ENCODE data around the gene BCAR3.

The BCAR3 gene

DNA sequence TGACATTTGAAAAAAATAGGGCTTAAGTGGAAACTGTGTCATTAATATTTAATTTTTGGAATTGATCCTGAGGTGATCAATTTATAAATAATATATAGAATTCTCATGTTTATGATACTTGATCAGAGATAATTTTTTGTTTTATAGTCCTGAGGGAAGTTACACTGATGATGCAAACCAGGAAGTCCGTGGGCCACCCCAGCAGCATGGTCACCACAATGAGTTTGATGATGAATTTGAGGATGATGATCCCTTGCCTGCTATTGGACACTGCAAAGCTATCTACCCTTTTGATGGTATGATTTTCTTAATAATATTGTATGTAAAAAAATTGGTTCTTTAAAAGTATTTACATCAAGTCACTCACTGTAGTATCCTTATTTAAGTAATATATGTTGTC lies 132.5 kb downstream of the BCAR3 start:
- DNase-seq (ENCODE audit: low read depth): no peak

DNA sequence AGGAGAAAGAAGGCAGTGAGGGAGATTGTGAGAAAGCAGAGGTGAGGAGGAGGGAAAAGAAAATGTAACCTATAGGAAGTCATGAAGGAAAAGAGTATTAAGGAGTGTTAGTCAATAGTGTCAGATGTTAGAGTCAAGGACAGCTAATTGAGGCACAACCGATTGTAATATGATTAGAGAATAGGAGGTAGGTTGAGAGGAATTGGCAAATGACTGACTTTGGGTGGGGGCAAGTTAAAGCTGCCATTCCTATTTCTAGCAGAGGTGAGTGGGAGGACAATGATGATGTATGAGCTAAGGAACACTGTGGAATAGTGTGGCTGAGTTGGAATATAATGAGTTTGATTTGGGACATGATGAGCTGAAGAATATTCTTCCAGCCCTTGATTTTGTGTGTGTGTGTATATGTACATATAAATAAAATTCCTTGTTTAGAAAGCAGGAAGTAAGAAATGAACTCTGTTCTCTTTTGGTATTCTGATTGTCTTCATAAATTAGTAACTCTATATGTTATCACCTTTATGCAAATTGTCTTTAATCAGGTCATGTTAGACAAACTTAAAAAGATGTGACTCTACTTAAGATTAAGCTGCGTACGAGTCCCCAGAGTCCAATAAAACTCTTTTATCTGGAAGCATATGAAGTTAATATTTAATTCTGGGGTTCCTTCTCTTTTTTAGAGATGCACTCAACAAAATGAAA lies 135.3 kb downstream of the BCAR3 start:
- DNase-seq (ENCODE audit: low read depth): no peak

DNA sequence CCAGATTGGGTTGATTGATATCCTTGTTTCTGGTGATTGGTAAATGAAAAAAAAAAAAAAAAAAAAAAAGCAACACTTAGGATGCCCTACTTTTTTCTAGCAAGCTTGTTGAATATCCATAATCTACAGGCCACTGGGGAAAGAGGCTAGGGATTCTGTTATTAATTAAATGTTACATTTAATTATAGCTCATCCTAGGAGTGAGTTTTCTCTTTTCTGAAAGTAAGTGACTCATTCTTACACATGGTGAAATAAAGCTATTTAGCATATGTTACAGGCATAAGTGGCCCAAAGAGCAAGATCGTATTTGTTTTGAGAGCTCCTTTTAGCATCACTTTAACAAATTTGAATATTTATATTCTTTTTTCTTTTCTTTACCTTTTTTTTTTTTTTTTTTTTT lies 139.2 kb downstream of the BCAR3 start:
- no peak for DNase-seq (ENCODE audit: low read depth)

DNA sequence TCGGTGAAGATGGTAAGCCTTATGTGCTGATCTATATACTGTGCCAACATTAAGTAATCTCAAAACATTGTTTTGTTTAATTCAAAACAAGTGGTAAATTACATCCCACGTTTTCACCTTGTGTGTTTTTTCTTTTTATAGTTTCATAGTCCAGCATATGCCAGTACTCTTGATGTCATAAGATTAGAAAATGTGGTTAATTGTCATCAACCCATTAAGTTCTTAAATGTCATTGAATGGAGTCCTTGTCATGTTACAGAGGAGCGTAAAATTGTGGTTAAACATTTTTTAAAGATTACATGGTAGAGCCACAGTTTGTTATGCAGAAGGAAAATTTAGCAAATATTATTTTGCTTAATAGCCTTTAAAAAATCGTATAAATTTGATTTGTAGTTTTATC lies 140.6 kb downstream of the BCAR3 start:
- DNase-seq (ENCODE audit: low read depth): no peak

DNA sequence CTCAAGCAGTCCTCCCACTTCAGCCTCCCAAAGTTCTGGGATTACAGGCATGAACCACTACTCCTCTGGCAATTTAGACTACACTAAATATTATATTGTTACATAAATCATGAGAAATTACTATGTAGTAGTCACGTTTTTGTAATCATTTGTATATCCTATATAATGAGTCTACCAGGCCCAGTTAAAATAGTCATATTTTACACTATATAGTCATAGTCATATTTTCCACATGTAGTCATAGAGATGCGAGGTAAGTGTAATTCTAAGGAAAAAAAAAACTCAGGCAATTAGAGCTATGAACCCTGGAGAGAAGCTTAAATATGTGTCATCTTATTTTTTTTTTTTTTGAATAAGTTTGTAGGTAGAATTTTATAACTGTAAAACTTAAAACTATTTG lies 143.7 kb downstream of the BCAR3 start:
- DNase-seq (ENCODE audit: low read depth): no peak

DNA sequence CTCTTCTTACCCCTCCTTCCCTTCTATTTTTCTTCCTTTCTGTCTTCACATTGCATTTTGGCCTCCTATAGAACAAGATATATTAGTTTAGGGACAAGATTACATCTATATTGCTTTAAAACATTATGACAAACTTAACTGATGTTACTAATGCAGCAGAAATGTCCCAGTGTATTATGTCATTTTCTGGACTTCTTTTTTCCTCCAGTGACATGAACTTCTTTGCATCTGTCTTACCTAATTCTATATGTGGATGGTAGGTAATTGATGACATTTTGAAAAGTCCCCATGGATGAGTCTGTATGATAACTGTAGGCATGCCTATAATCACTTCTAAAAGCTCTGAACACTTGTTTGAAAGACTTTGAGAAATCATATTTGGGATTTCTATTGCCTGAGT lies 144.2 kb downstream of the BCAR3 start:
- DNase-seq (ENCODE audit: low read depth): no peak

DNA sequence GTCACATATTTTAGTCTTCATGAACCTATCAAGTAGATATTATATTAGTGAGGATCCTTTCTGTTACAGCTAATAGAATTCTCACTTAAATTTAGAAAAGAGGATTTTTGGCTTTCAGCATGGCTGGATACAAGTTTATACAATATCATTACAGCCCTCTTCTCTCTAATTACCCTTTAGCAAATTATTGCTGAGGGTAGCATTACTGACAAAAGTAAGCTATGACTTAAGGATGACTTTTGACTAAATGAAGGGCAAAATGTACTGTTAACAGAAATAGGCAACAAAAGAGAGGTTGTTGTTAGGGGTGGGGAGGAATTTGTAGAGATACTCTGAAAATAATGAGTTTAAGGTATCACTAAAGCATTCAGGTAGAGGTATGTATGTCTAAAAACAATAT lies 148.0 kb downstream of the BCAR3 start:
- no peak for DNase-seq (ENCODE audit: low read depth)

DNA sequence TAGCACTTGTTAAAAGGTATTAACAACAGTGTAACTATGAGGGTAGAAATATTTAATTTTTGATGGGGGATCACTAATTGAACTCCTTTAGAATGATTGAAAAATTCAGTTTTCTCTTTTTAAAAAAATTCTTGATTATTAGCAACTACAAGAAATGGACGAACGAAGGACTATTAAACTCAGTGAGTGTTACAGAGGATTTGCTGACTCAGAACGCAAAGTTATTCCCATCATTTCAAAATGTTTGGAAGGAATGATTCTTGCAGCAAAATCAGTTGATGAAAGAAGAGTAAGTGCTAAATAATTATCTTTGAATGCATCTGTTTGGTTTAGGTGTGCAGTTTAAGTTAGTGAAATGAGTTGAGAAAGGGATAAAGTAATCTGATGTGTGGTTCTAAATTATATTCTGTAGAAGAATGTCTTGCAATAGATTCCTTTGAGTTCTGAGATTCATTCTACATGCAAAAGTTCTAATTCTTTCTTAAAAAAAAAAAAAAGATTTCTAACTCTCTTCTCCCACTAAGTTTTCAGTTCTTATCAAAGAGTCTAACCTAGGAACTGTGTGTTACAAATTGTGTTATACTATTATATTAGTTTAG lies 148.8 kb downstream of the BCAR3 start:
- no peak for DNase-seq (ENCODE audit: low read depth)

DNA sequence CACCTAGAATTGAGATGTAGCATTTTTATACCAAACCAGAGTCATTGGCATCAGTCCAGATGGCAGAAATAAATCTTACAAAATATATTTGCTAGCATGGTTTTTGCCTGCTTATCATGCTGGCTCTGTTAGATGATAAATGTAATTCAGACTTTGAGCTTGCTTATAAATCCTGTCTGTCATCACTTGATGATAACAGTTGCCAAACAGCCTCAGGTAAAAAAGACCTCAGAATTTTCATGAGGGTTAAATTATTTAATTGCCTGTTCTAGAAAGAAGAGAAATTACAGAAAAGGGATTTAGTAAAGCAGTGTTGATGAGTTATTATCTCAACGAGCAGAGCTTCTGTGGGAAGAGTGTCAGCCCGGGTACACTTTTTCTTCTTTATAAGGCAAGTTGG lies 150.4 kb downstream of the BCAR3 start:
- no peak for DNase-seq (ENCODE audit: low read depth)

DNA sequence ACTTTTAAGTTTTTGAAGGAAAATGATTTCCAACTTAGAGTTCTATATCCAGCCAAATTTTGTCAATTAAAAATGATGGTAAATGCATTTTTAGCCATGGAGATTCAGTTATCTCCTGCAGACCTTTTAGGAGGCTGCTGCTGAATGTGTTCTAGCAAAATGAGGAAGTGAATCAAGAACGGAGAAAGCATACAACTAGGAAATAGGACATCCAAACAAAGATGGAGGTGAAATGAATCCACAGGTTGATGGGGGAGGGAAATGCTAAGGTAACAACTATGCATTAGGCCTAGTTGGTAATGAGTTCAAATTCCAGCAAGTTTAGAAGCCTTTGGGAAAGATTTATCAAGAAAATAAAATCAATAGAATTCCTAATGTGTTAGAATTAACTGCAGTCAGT lies 153.2 kb downstream of the BCAR3 start:
- DNase-seq (ENCODE audit: low read depth): no peak

DNA sequence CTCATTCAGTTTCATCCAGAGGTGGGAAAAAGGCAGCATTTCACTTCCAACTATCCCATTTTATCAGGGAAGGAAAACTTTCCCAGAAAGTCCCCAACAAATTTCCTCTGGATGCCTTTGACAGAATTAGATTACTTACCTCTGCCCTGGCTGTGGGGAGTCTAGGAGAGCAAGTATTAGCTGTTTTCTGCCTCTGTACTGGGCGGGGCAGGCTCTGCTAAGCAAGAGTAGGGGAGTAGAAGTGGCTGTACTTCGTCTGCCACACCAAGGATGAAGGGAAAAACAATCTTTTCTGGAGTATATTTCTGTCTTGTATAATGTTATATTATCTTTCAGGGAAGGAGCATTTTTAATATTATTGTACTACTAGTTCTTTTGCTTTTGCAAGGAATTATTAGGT lies 155.2 kb downstream of the BCAR3 start:
- no peak for DNase-seq (ENCODE audit: low read depth)

DNA sequence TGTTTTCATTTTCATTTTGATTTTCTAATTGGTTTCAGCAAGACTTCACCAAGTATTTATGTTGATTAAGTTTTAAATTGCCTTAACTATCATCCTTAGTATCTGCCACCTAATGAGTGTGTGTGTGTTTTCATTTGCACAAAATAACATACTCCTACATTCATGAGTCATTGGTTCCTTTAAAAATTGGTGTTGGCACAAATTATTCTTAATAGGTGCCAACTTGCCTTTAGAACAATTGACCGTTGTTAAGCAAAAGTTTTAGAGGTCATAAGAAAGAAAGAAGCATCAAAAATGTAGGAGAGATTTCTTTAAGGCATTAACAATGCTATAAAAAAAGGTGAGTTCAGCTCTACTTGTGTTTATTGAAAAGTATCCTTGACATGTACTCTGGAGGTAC lies 156.2 kb downstream of the BCAR3 start:
- no peak for DNase-seq (ENCODE audit: low read depth)

DNA sequence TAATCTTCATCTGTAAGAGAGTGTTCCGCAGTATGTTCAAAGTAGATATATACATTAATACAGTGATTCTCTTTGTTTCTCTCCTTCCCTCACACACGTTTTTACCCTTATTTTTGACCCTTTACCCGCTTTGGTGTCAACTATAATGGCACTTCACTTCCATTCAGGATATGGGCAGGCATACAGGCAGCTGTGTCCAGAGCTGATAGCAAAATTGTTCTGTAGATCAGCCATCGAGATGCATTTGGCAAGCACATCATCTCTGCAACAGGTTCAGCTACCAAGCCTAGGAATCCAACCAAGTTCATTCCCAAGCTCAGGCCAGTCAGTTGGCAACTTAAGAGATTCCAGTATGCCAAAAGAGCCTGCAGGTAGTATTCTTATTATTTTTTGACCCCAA lies 158.9 kb downstream of the BCAR3 start:
- DNase-seq (ENCODE audit: low read depth): no peak

DNA sequence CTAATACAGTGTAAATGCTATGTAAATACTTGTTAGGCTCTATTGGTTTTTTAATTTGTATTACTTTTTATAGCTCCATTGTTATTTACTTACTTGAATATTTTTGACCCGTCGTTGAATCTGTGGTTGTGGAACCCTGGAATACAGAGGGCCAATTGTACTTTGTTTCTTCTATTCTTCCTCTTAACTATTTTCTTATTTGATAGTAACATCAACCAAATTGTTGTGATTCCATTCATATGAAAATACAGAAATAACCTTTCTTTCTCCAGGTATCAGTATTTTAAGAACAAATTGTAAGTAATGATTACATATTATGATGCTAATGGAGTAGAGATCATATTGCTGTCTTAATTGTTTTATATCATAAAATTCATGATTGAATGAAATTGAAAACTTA lies 160.0 kb downstream of the BCAR3 start:
- DNase-seq (ENCODE audit: low read depth): no peak

DNA sequence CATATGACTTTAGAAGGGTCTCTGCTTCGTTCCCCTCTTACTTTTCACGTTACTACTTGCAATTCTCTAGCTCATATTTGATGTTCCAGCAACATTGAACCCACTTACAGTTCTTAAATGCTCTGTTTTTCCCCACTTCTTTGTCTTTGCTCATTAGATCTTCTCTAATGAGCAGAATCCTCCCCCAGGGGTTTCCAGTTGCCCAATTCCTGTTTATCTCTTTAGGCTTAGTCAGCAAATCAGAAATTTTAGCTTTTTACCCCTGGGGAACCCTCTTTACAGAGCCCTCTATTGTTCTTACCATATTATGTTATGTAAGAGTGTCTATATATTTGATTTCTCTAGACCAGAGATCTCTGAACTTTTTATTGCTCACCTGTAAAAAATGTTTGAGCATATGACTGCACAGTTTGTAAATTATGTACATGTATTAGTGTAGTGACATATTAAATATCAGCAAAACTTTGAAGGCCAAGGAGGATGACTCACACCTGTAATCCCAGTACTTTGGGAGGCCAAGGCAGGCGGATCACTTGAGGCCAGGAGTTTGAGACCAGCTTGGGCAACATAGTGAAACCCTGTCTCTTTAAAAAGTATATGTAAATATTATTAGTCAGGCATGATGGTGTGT lies 162.3 kb downstream of the BCAR3 start:
- DNase-seq (ENCODE audit: low read depth): no peak

DNA sequence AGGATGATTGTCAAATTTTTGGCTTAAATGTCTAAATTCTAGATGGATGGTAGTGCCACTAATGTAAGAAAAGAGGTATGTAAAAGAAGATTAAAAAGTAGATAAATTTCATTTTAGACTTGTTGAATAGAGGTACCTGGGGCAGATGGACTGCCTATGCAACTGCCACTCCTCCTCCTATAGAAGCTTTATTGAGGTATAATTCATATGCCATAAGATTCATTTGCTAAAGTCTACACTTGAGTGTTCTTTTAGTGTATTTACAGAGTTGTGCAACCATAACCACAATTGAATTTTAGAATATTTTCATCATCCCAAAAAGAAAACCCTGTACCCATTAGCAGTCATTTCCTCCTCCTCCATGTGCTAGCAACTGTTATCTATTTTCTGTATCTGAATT lies 163.1 kb downstream of the BCAR3 start:
- DNase-seq (ENCODE audit: low read depth): no peak

DNA sequence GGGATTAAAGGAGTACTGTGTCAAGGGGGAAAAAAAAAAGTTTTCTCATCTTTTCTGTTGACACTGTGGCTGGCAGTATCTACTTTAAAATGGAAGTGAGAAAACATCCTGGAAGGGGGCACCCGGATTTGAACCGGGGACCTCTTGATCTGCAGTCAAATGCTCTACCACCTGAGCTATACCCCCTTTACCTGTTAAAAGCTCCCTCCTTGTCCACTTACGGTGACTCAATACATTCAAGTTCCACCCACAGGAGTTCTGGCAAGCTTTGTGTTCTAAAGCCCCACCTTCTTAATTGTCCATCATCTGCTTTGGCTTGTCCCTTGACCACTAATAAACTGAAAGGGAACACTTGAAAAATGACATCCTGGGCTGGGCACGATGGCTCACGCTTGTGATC lies 165.5 kb downstream of the BCAR3 start:
- no peak for DNase-seq (ENCODE audit: low read depth)

All from T follicular helper cell (primary cell).